ENCODE data around the gene ADGRG6.

DNA sequence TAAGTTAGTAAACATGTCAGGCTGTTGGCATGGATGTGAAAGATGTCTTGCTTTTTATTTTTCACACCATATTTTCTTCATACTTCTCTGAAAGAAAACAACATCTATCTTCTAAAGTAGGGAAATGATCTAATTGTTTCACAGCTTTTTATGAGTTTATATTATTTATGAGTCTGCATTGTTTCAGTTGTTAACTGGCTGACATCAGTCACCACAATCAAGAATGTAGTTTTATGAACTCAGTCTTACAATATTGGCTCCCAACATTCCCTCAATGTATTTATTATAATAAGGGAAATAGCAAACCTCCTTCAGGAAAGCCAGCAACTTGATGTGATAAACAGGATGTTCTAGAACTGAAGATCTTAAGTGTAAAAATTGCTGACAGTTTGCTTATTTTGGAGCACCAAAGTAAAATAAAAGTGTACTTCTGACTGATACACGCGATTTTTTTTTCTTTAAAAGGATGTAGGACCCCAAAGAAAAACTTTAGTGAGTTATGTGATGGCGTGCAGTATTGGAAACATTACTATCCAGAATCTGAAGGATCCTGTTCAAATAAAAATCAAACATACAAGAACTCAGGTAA lies 106.0 kb downstream of the ADGRG6 start:
- TF ChIP-seq, protein P1, sequence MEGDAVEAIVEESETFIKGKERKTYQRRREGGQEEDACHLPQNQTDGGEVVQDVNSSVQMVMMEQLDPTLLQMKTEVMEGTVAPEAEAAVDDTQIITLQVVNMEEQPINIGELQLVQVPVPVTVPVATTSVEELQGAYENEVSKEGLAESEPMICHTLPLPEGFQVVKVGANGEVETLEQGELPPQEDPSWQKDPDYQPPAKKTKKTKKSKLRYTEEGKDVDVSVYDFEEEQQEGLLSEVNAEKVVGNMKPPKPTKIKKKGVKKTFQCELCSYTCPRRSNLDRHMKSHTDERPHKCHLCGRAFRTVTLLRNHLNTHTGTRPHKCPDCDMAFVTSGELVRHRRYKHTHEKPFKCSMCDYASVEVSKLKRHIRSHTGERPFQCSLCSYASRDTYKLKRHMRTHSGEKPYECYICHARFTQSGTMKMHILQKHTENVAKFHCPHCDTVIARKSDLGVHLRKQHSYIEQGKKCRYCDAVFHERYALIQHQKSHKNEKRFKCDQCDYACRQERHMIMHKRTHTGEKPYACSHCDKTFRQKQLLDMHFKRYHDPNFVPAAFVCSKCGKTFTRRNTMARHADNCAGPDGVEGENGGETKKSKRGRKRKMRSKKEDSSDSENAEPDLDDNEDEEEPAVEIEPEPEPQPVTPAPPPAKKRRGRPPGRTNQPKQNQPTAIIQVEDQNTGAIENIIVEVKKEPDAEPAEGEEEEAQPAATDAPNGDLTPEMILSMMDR (IDR thresholded peaks at IDR 0.05; ENCODE audit: low read depth, low read length, missing input control): no peak
- TF ChIP-seq EGR1 (IDR thresholded peaks at IDR 0.05; ENCODE audit: low read depth in 2 of 2) (no peak), RXRA (IDR thresholded peaks at IDR 0.05) (no peak), SP1 (IDR thresholded peaks at IDR 0.05) (no peak), HNF4A (conservative IDR thresholded peaks at IDR 0.05) (no peak), TAF1 (conservative IDR thresholded peaks at IDR 0.05) (no peak), RAD21 (IDR thresholded peaks at IDR 0.05) (no peak), YY1 (IDR thresholded peaks at IDR 0.05) (no peak), JUND (IDR thresholded peaks at IDR 0.05) (no peak)
- TF ChIP-seq, protein P2, sequence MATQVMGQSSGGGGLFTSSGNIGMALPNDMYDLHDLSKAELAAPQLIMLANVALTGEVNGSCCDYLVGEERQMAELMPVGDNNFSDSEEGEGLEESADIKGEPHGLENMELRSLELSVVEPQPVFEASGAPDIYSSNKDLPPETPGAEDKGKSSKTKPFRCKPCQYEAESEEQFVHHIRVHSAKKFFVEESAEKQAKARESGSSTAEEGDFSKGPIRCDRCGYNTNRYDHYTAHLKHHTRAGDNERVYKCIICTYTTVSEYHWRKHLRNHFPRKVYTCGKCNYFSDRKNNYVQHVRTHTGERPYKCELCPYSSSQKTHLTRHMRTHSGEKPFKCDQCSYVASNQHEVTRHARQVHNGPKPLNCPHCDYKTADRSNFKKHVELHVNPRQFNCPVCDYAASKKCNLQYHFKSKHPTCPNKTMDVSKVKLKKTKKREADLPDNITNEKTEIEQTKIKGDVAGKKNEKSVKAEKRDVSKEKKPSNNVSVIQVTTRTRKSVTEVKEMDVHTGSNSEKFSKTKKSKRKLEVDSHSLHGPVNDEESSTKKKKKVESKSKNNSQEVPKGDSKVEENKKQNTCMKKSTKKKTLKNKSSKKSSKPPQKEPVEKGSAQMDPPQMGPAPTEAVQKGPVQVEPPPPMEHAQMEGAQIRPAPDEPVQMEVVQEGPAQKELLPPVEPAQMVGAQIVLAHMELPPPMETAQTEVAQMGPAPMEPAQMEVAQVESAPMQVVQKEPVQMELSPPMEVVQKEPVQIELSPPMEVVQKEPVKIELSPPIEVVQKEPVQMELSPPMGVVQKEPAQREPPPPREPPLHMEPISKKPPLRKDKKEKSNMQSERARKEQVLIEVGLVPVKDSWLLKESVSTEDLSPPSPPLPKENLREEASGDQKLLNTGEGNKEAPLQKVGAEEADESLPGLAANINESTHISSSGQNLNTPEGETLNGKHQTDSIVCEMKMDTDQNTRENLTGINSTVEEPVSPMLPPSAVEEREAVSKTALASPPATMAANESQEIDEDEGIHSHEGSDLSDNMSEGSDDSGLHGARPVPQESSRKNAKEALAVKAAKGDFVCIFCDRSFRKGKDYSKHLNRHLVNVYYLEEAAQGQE (IDR thresholded peaks at IDR 0.05): no peak
- TF ChIP-seq, protein P3, sequence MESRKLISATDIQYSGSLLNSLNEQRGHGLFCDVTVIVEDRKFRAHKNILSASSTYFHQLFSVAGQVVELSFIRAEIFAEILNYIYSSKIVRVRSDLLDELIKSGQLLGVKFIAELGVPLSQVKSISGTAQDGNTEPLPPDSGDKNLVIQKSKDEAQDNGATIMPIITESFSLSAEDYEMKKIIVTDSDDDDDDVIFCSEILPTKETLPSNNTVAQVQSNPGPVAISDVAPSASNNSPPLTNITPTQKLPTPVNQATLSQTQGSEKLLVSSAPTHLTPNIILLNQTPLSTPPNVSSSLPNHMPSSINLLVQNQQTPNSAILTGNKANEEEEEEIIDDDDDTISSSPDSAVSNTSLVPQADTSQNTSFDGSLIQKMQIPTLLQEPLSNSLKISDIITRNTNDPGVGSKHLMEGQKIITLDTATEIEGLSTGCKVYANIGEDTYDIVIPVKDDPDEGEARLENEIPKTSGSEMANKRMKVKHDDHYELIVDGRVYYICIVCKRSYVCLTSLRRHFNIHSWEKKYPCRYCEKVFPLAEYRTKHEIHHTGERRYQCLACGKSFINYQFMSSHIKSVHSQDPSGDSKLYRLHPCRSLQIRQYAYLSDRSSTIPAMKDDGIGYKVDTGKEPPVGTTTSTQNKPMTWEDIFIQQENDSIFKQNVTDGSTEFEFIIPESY (IDR thresholded peaks at IDR 0.05): no peak
- TF ChIP-seq, protein P4, sequence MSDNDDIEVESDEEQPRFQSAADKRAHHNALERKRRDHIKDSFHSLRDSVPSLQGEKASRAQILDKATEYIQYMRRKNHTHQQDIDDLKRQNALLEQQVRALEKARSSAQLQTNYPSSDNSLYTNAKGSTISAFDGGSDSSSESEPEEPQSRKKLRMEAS (IDR thresholded peaks at IDR 0.05): no peak

Measured in liver (tissue), 3 donors.